Suprapubic skin (tissue), 4 donors: ENCODE data around the gene PPP1CB. TPM values are rescaled to one million over a fixed set of nuclear protein-coding genes. Genes with fewer than 3 reads are reported as not detected.
"Not testable (repeated sequence)": the region's sequence is repeated elsewhere in the genome, so short reads cannot be mapped to it uniquely, and the experiment has no call there.

Experiments
- DNase-seq, 2 donors: peaks; one replicate each; pipeline ENCODE4 v3.0.0-alpha.2; 2019; ENCODE audit warnings: low spot score in 2 of 2
- H3K27ac ChIP-seq: fragments of 200-600 bp; sonication (generic); one replicate; pipeline ENCODE4 v1.5.1; 2019
- H3K27me3 ChIP-seq: fragments of 200-600 bp; sonication (generic); one replicate; pipeline ENCODE4 v1.5.1; 2019
- H3K36me3 ChIP-seq: fragments of 200-600 bp; sonication (generic); one replicate; pipeline ENCODE4 v1.5.1; 2019
- H3K4me1 ChIP-seq: fragments of 200-600 bp; sonication (generic); one replicate; pipeline ENCODE4 v1.5.1; 2019
- H3K4me3 ChIP-seq: fragments of 200-600 bp; sonication (generic); one replicate; pipeline ENCODE4 v1.5.1; 2019; ENCODE audit warnings: mild to moderate bottlenecking
- H3K9me3 ChIP-seq: fragments of 200-600 bp; sonication (generic); one replicate; pipeline ENCODE4 v1.5.1; 2019
- CTCF ChIP-seq, 2 donors: fragments of 200-600 bp in 1 of 2; fragments of 450-650 bp in 1 of 2; sonication (generic) in 1 of 2; IDR thresholded peaks; one replicate each; pipeline ENCODE4 v1.5.1; 2016 to 2019; ENCODE audit warnings: antibody characterized with exemption in 2 of 2, mild to moderate bottlenecking in 1 of 2, moderate library complexity in 1 of 2
- EP300 ChIP-seq: sonication (generic); formaldehyde crosslinking; IDR thresholded peaks from one replicate; pipeline ENCODE4 v1.6.1; 2017; ENCODE audit warnings: antibody characterized with exemption
- POLR2A ChIP-seq, 2 donors: fragments of 450-650 bp; IDR thresholded peaks; one replicate each; pipeline ENCODE4 v1.6.1; 2017; ENCODE audit warnings: antibody characterized with exemption in 2 of 2, mild to moderate bottlenecking in 2 of 2, moderate library complexity in 2 of 2
- POLR2AphosphoS5 ChIP-seq, 3 donors: sonication (generic); formaldehyde crosslinking; IDR thresholded peaks; one replicate each; pipeline ENCODE4 v1.6.1; 2017; ENCODE audit warnings: antibody characterized with exemption in 3 of 3
- WGBS: methylation state at CpG from one replicate; pipeline ENCODE4 v1.1.5; 2018; 5-methylcytosine and 5-hydroxymethylcytosine counted together
- total RNA-seq, 4 donors: library from RNA; depleted of rRNA; stranded (reverse); fragments of >200 nt; gene quantifications; one replicate each; pipeline ENCODE4 v1.1.0, GENCODE V29; 2016

The PPP1CB gene
- total RNA-seq, 4 donors from 2014 or later, result 105 to 151 (median 148) TPM

- 87% methylated on average over 6 of the region's 6 CpGs for WGBS
- Histone ChIP-seq H3K27ac (no peak overlapping the region), H3K9me3 (no peaks in the 10 kb centered on the region), H3K27me3 (no peaks in the 10 kb centered on the region), H3K4me3 (no peak overlapping the region), H3K36me3 (peaks cover 40% of the 10 kb centered on the region), H3K4me1 (peaks cover 34% of the 10 kb centered on the region)
- DNase-seq, result no peak
- no peak for TF ChIP-seq POLR2AphosphoS5 (IDR thresholded peaks at IDR 0.05)
Measured at GRCh38 chr2:28776471-28776870, 24.8 kb downstream of the PPP1CB start.

GRCh38 chr2:28778392-28778791 lies 26.8 kb downstream of the PPP1CB start:
- Histone ChIP-seq H3K4me3 (no peak overlapping the region), H3K27ac (no peak overlapping the region), H3K27me3 (no peaks in the 10 kb centered on the region), H3K36me3 (peaks cover 59% of the 10 kb centered on the region), H3K9me3 (no peaks in the 10 kb centered on the region), H3K4me1 (peaks cover 16% of the 10 kb centered on the region)
- TF ChIP-seq POLR2AphosphoS5 (IDR thresholded peaks at IDR 0.05) (no peak), EP300 (no peak), CTCF (IDR thresholded peaks at IDR 0.05) (no peak), POLR2A (IDR thresholded peaks at IDR 0.05) (no peak)
- WGBS, result 97% methylated on average over 5 of the region's 5 CpGs
- no peak for DNase-seq

GRCh38 chr2:28779001-28779400 lies 27.4 kb downstream of the PPP1CB start:
- Histone ChIP-seq H3K4me3 (no peak overlapping the region), H3K27ac (no peak overlapping the region), H3K27me3 (no peaks in the 10 kb centered on the region), H3K36me3 (peaks cover 65% of the 10 kb centered on the region), H3K4me1 (peaks cover 11% of the 10 kb centered on the region), H3K9me3 (no peaks in the 10 kb centered on the region)
- TF ChIP-seq POLR2A (IDR thresholded peaks at IDR 0.05) (no peak), EP300 (no peak), POLR2AphosphoS5 (IDR thresholded peaks at IDR 0.05) (no peak), CTCF (IDR thresholded peaks at IDR 0.05) (no peak)
- no peak for DNase-seq
- WGBS, result 87% methylated on average over 2 of the region's 2 CpGs

- peaks cover 2% of the 10 kb centered on the region for H3K4me1 ChIP-seq
- no peak overlapping the region for H3K4me3 ChIP-seq
- no peaks in the 10 kb centered on the region for H3K9me3 ChIP-seq
- peaks cover 79% of the 10 kb centered on the region for H3K36me3 ChIP-seq
- no peak for DNase-seq
- no peak for TF ChIP-seq POLR2AphosphoS5 (IDR thresholded peaks at IDR 0.05)
- no peak for TF ChIP-seq POLR2A (IDR thresholded peaks at IDR 0.05)
- no peak for TF ChIP-seq CTCF (IDR thresholded peaks at IDR 0.05)
- no peak for TF ChIP-seq EP300
- H3K27ac ChIP-seq, result no peak overlapping the region
- 72% methylated on average over 2 of the region's 2 CpGs for WGBS
- no peaks in the 10 kb centered on the region for H3K27me3 ChIP-seq
Measured at GRCh38 chr2:28780496-28780895, 28.9 kb downstream of the PPP1CB start.

- 71% methylated on average over 3 of the region's 3 CpGs for WGBS
- Histone ChIP-seq H3K9me3 (no peaks in the 10 kb centered on the region), H3K36me3 (peaks cover 97% of the 10 kb centered on the region), H3K27me3 (no peaks in the 10 kb centered on the region), H3K27ac (no peak overlapping the region), H3K4me1 (no peaks in the 10 kb centered on the region), H3K4me3 (no peak overlapping the region)
- DNase-seq, result no peak
- TF ChIP-seq EP300 (no peak), CTCF (IDR thresholded peaks at IDR 0.05) (no peak)
Measured at GRCh38 chr2:28782423-28782822, 30.8 kb downstream of the PPP1CB start.

GRCh38 chr2:28784570-28784969 lies 32.9 kb downstream of the PPP1CB start:
- DNase-seq, H3K27ac ChIP-seq, H3K4me1 ChIP-seq, H3K27me3 ChIP-seq, H3K4me3 ChIP-seq, H3K9me3 ChIP-seq: not testable (repeated sequence)
- H3K36me3 ChIP-seq, result peaks cover 94% of the 10 kb centered on the region
- WGBS, result 92% methylated on average over 7 of the region's 7 CpGs
